Activated CD8-positive, alpha-beta memory T cell treated with anti-CD3 and anti-CD28 coated beads, Interleukin-2, amount 50 U/mL, for 4 hours (primary cell): ENCODE data around the gene ABO.
"Not testable (repeated sequence)": the region's sequence is repeated elsewhere in the genome, so short reads cannot be mapped to it uniquely, and the experiment has no call there.

Experiments
- DNase-seq: peaks from one replicate; pipeline ENCODE4 v3.0.0-alpha.2; 2020

The ABO gene

DNA sequence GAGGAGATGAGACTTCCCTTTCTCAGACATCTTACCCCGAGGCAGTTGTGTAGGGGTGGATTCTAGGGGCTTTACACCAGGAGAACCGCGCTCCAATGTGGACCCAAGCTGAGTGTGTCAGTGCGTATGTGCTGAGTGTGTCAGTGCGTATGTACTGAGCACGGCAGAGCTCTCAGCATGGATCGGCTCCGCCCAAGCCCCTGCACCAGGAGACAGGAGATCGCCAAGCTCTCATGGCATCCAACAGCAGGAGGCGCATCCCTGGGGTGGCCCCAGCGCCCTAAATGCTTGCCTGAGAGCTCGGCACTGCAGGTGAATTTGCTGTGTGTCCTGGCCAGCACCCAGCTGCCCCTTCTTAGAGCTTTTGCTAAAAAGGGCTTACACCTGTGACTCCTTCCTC, 53.0 kb downstream of the ABO start:
- not testable (repeated sequence) for DNase-seq

DNA sequence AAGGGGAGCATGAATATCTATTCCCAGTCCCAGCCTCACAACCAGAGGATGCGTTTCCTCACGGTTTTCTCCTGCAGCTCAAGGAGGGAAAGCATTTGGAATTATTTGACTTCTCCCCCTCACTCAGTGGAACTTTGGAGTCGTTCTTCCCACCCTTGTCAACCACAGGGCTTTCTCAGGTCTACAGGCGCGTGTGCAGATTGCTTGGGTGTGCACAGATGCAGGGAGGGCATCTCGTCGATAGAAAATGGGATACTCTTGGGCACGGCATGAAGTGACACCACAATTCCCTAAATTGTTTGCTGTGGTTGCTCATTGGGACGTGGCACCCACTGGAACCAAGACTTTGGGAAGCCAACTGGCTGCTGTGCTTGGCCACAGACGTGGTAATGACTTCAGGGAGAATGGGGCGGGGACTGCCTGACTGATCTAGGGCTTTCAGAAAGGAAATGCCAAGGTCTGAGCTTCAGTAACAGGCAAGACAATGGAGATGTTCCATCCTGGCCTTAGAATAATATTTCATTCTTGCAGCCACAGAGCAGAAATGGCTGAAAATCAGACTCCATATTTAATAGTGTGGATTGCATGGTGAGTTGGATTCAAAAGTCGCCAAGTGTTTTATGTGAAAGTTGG, 53.7 kb downstream of the ABO start:
- no peak for DNase-seq

GRCh38 chr9:133218049-133218975, 56.7 kb downstream of the ABO start:
- DNase-seq, result not testable (repeated sequence)

DNA sequence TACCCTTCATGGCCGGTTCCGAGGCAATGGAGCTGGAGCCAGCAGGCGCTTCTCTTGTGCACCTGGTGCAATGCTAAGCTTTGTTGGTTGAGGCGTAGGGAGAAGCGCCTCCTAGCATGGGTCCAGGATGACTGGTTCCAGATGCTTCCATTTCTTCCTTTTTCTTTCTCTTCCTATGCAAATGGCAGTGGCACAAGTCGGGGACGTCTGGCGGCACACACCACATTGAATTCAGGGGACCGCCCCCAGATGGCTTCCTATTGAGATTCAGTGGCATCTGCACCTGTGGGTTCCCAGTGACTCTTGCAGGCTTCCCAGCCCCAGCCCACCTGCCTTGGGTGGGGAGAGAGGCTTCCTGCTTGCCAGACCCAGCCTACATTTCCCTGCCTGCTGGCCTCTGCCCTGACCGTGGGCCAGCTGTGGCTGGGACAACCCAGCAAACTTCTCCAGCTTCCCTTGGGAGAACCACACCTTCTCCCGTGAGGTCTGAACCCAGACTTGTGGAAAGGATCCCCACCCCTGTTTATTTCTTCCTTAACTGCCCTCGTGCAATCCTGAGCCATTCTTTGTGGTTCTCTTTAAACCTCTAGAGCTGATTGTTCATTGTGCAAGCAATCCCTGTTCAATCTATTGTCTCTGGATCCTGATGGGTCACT, 57.5 kb downstream of the ABO start:
- not testable (repeated sequence) for DNase-seq

DNA sequence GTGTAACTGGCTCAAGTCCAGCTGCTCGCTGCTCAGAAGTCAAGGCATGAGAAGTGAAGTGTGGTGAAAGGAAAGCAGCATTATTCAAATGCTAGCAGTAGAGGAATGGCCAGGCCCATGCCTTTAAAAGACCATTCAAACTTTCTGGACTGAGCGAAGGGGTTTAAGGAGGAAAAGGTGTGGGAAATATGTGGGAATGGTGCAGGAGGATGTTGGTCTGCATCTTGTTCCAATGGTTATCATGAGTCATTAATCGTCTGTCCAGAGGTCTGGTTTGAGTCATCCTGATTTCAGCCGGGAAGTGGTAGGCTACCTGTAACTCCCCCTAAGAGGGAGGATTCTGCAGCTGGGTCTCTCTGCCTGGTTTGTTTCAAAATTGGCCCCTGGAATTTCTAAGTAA, 60.7 kb downstream of the ABO start:
- DNase-seq, result not testable (repeated sequence)

DNA sequence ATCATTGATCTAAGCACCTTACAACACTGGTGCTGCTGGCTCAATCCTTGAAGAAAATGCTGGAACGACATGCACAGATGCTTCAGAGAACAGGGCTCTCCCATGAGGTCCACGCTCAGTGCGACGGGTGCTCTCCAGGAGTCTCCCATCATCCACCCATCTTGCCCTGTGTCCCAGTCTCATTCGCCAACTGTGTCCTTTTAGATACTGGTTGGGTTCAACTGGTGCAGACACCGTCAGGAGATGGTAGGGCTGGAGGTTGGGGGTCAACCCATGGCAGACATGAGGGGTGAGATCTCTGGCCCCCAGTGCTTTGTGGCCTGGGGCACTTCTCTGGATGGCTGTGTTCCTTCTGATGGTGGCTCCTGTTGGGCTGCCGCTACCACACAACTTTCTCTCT, 64.4 kb downstream of the ABO start:
- no peak for DNase-seq

DNA sequence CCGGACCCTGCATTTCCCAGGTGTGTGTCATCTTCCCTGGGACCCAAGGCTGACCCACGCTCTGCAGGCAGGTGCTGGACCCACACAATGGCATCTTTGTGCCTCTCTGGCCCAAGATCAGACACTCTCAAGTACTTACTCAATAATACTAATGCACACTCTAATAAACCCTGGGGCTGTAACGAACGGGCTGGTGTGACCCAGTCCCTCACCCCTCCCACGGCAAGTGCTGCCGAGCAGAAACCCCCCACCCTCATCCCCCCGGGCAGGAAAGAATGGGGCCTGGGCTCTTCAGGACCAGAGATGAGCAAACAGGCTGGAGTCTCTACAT, 64.8 kb downstream of the ABO start:
- no peak for DNase-seq

GRCh38 chr9:133209327-133210201, 65.4 kb downstream of the ABO start:
- not testable (repeated sequence) for DNase-seq

- not testable (repeated sequence) for DNase-seq
Observed at GRCh38 chr9:133208880-133209300, 66.1 kb downstream of the ABO start, which contains the start of gene OBP2B. Gene OBP2B (minus strand): TSS chr9:133209250. CDS start chr9:133209199, 51 bp downstream.

- DNase-seq, result not testable (repeated sequence)
Observed at GRCh38 chr9:133208171-133208879, 66.7 kb downstream of the ABO start.

- DNase-seq, result no peak
Observed at GRCh38 chr9:133207540-133208170, 67.3 kb downstream of the ABO start.

- no peak for DNase-seq
Observed at GRCh38 chr9:133207021-133207531, 67.9 kb downstream of the ABO start.

DNA sequence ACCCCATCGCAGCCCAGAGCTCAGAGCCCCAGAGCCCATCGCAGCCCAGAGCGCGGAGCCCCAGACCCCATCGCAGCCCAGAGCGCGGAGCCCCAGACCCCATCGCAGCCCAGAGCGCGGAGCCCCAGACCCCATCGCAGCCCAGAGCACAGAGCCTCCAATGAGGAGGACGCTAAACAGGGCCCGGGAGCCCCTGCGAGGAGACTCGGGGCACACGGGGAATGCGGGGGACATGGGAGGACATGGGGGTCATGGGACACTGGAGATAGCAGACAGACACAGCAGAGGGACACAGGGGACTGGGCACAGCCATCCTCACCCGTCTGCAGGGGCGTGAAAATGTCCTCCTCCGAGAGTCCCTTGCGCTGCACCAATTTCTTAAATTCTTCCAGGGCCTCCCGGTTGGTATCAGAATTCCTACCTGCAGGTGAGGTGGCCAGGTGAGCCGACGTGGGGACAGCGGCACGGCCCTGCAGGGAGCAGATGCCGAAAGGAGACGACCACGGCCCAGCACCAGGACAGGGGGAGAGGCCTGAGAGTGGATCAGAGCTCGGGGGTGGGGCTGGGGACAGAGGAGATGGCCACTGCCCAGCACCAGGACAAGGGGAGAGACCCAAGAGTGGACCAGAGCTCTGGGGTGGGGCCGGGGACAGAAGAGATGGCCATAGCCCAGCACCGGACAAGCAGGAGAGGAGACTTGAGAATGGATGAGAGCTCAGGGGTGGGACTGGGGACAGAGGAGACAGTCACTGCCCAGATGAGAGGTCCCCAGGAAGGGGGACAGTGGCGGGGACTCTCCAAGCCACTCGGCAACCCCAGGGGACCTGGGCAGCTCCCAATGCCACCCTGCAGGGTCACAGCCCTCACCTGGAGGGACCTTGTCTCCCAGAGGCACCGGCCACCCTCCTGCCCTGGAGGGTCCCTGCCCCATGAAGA, 68.7 kb downstream of the ABO start:
- DNase-seq, result no peak

DNA sequence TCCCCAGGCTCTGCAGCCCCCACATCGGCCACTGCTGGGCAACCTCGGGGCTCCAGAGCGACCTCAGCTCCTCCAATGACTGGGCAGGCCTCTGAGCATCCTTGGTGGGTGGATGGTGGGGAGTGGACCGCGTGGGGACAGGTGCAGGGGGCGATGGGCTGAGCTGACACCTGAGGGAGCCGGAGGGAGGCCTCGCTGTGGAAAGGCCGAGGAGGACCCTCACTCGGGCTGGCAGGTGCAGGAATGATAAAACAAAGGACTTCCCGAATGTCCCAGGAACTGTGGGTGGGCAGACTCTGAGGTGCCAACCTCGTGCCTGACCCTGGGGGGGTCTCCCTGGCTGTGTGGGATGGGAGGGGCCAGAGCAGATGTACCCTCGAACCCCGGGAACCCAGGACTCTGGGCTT, 69.5 kb downstream of the ABO start:
- not testable (repeated sequence) for DNase-seq
